Hematopoietic multipotent progenitor cell treated with erythropoietin and hydrocortisone succinate and interleukin-3 and kit ligand, for 15 days (in vitro differentiated cells): ENCODE data around the gene SNX9.
"Not testable (repeated sequence)": the region's sequence is repeated elsewhere in the genome, so short reads cannot be mapped to it uniquely, and the experiment has no call there.

Experiments
- DNase-seq: peaks from one replicate; pipeline ENCODE4 v3.0.0-alpha.2; 2015; ENCODE audit warnings: low spot score

The SNX9 gene

GRCh38 chr6:157927011-157927410 is 104.0 kb downstream of the SNX9 start:
- DNase-seq, result no peak

- DNase-seq, result no peak
These were observed 105.4 kb downstream of the SNX9 start for GRCh38 chr6:157928428-157928827.

- no peak for DNase-seq
These were observed 106.0 kb downstream of the SNX9 start for GRCh38 chr6:157929076-157929475.

- DNase-seq, result no peak
These were observed 106.8 kb downstream of the SNX9 start for GRCh38 chr6:157929765-157930319.

- DNase-seq, result no peak
These were observed 112.7 kb downstream of the SNX9 start for GRCh38 chr6:157935786-157936185.

- no peak for DNase-seq
These were observed 114.3 kb downstream of the SNX9 start for GRCh38 chr6:157937318-157937717.

- no peak for DNase-seq
These were observed 114.9 kb downstream of the SNX9 start for GRCh38 chr6:157937916-157938315.

- DNase-seq, result not testable (repeated sequence)
These were observed 117.5 kb downstream of the SNX9 start for GRCh38 chr6:157940375-157941036.

GRCh38 chr6:157941101-157941863 is 118.2 kb downstream of the SNX9 start:
- no peak for DNase-seq

GRCh38 chr6:157942351-157942750 is 119.3 kb downstream of the SNX9 start:
- DNase-seq, result no peak

GRCh38 chr6:157943249-157943963 is 120.4 kb downstream of the SNX9 start:
- no peak for DNase-seq

- no peak for DNase-seq
These were observed 120.9 kb downstream of the SNX9 start for GRCh38 chr6:157943964-157944283.

- DNase-seq, result no peak
These were observed 122.2 kb downstream of the SNX9 start for GRCh38 chr6:157944983-157945931.

GRCh38 chr6:157946053-157946617 is 123.1 kb downstream of the SNX9 start:
- no peak for DNase-seq

GRCh38 chr6:157946865-157947532 is 124.0 kb downstream of the SNX9 start:
- DNase-seq, result peak; percentile 44

- DNase-seq, result not testable (repeated sequence)
These were observed 127.9 kb downstream of the SNX9 start for GRCh38 chr6:157950899-157951298.

- DNase-seq, result no peak
These were observed 128.8 kb downstream of the SNX9 start for GRCh38 chr6:157951828-157952227.

GRCh38 chr6:157952861-157953351 is 129.9 kb downstream of the SNX9 start:
- DNase-seq, result no peak

GRCh38 chr6:157953580-157954091 is 130.6 kb downstream of the SNX9 start:
- DNase-seq, result no peak
